GM18867 (cell line): ENCODE data around the gene PIH1D1.
"Not testable (repeated sequence)": the region's sequence is repeated elsewhere in the genome, so short reads cannot be mapped to it uniquely, and the experiment has no call there.

Experiments used
- ATAC-seq: cut with Tn5 transposase; IDR thresholded peaks from one replicate; pipeline ENCODE4 v1.9.1; 2021; ENCODE audit warnings: mild to moderate bottlenecking, moderate library complexity; ENCODE audit not compliant: unreplicated experiment

PIH1D1 gene

DNA sequence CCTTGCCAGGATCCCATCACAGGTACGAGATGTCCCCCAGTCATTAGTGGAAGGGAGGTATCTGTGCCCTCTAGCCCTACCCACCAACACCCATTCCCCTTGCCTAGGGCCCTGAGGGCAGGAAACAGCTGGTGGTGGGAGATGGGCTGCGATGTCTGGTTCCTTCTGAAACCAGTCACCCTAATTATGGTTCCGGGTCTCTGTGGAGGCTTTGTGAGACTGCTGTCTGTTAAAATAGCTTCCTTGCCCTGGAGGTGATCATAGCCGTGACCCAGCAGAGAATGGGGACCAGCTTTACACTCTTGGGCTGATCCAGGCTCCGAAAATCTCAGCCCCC is 6.9 kb upstream of the PIH1D1 start:
- ATAC-seq = no peak

DNA sequence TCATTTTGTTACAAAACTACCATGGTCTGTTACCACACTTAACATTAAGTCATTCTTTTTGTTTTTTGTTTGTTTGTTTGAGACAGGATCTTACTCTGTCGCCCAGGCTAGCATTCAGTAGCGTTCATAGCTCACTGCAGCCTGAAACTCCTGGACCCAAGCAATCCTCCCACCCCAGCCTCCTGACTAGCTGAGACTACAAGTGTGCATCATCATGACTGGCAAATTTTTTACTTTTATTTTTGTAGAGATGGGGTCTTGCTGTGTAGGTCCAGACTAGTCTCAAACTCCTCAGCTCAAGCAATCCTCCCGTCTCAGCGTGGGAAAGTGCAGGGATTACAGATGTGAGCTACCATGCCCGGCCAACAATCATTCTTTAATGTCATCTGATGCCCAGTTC is 4.7 kb upstream of the PIH1D1 start:
- ATAC-seq = no peak

DNA sequence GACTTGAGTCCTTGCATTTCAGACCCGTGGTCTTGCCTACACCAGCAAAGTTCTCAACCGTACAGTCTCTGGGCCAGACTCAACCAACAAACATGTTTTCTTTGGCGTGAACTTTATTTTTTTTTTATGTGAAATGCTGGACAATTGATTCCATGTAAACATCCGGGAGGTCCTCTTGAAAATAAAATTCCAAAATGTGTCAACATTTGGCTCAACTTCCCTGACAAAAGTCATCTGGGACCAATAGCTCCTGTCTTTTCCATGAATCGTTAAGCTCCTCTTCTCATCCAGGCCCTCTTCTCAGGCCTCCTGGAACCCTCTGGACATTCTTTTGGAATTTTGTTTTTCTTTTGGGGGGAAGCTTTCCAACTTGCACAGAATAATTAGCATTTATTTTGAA is 4.2 kb upstream of the PIH1D1 start:
- ATAC-seq = no peak

DNA sequence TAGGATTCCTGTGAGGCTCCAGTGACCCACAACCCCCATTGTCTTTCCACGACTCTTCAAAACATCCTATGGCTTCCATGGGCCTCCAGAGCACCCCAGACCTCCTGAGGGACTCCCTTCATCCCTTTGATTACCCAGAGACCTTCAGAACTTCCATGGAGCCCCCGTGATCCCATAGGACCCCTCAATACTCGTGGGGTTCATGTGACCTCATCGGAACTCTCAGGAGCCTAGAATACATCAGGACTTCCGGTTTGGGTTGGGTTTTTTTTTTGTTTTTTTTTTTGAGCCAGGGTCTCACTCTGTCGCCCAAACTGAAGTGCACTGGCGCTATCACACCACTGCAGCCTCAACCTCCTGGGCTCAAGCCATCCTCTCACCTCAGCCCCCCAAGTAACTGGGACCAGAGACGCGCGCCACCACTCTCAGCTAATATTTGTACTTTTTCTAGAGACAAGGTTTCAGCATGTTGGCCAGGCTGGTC is 2.2 kb upstream of the PIH1D1 start:
- no peak for ATAC-seq

DNA sequence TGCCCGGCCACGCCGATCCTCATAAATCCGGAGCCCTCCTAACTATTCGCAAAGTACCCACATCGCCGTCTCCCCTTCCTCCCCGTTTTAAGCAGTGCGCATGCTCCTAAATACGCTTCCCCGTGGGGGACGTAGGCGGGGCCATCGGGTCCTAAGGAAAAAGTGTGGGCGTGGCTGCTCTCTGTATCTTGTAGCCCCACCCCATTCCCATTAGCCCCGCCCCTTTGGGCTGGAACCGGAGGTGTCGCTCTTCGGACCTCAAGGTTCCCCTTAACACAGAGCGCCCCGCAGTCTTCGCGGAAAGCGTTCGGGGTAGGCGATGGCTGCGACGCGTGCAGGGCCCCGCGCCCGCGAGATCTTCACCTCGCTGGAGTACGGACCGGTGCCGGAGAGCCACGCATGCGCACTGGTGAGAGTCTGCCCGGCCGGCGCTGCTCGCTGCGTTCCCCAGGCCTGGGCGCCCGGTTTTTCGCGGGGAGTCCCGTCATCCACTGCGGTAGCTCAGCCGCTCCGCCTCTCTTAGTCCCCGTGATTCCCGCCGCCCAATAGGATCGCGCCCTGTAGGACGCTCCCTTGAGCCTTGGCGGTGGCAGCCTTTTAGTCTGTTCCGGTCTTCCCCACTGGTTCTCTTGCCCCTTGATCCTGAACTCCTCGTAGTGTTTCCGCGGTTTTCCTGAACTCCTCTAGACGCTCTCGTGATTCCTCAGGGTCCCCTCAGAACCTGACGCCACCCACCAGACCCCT is 1.6 kb upstream of the PIH1D1 start, which contains the start of gene ALDH16A1:
Gene ALDH16A1, plus strand, starts transcription at position 213 of the 744 bp plus-strand sequence. Its CDS starts 107 bp downstream, at position 320.
- peak; percentile 78 for ATAC-seq

DNA sequence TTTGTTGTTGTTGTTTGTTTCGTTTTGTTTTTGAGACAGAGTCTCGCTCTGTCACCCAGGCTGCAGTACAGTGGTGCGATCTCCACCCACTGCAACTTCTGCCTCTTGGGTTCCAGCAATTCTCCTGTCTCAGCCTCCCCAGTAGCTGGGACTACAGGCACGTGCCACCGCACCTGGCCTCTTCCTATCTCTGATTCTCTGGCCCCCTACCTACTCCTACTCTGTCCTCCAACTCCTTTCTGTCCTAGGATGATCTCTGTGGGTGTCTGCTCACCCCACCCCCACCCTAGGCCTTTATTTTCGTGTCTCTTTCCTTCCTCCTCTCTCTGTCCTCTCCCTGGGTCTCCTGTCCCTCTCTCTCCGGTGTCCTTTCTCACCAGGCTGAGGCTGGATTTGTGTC is 1.2 kb downstream of the PIH1D1 start:
- no peak for ATAC-seq

DNA sequence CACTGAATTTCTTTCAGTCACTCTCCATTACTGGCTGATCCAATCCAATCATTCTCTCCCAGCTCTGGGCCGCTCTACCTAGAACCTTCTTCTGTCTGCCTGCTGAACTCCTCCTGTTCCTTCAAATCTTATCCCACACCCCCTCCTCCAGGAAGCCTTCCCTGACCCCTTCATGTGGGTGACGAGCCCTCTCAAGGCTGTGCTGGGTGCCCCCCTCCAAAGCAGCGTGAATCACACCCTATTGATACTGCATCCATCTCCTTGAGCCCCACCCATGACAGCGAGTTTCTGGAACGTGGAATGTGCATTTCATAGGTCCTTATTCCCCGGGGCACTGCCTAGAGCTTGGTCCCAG is 3.2 kb downstream of the PIH1D1 start:
- ATAC-seq = no peak

DNA sequence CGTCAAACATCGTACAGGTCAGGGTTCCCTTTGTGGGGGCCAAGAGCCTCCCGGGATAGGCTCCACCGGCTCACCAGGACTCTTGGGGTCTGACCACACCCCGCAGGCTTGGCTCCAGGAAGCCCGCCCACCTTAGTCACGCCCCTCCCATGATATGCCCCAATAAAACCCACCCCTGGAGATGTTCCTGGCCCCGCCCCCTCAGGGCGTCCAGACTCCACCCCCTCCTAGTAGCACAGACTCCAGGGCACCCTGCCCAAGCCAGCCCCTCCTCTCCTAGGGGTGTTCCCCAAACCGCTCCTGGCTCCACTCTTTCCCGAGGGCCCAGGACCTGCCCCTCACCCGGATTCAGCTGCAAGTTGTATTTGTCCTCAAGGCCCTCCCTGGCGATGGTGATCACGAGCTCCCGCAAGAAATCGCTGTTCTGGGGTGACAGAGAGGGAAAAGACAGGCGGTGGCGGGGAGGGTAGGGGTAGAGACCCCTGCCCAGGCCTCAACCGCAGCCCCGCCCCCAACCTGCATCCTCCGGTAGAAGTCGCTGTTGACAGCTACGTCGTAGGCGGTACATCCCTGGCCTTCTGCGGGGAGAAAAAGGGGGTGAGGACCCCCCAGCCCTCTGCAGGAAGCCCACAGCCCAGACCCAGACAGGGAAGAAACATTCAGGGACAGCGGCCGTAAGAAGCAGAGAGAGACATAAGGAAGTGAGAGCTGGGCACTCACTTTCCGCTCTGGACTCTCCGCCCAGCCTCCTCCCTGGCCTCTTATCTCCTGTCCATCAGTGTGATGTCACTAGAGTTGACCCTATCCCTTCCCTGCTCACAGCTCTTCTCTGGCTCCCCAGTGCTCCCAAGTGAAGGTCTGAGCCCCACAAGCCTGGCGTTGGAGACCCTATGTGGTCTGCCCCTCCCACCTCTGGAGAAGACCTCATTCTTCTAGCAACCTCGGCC is 3.9 kb downstream of the PIH1D1 start:
- no peak for ATAC-seq

DNA sequence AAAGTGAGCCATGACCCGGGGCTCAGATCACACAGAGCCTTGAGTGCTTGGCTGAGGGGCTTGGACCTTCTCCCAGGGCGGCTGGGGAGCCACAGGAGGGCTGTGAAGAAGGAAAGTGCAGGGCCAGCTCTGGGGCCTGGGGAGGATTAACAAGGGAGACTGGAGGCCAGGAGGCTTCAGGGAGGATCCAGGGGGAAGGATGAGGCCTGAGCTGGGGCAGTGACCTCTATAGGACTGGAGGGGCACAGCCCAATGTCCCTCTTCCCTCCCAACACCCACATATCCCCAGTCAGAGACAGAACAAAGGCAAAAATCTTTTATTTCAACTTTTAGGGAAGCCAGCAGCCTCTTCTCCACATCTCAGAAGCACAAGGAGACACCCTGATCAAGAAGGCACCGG is 5.6 kb downstream of the PIH1D1 start:
- no peak for ATAC-seq

DNA sequence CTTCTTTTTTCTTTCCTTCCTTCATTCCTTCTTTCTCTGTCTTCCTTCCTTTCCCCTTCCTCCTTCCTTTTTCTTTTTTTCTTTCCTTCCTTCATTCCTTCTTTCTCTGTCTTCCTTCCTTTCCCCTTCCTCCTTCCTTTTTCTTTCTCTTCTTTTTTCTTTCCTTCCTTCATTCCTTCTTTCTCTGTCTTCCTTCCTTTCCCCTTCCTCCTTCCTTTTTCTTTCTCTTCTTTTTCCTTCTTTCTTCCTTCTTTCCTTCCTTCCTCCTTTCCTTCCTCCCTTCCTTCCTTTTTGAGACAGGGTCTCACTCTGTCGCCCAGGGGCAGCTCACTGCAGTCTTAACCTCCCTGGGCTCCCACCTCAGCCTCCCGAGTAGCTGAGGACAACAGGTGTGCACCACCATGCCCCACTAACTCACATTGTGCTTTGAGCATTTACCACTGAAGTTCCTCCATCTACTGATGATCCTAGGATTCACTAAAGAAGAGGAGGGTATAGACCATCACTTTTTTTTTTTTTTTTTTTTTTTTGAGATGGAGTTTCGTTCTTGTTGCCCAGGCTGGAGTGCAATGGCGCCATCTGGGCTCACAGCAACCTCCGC is 7.4 kb downstream of the PIH1D1 start:
- ATAC-seq = not testable (repeated sequence)

DNA sequence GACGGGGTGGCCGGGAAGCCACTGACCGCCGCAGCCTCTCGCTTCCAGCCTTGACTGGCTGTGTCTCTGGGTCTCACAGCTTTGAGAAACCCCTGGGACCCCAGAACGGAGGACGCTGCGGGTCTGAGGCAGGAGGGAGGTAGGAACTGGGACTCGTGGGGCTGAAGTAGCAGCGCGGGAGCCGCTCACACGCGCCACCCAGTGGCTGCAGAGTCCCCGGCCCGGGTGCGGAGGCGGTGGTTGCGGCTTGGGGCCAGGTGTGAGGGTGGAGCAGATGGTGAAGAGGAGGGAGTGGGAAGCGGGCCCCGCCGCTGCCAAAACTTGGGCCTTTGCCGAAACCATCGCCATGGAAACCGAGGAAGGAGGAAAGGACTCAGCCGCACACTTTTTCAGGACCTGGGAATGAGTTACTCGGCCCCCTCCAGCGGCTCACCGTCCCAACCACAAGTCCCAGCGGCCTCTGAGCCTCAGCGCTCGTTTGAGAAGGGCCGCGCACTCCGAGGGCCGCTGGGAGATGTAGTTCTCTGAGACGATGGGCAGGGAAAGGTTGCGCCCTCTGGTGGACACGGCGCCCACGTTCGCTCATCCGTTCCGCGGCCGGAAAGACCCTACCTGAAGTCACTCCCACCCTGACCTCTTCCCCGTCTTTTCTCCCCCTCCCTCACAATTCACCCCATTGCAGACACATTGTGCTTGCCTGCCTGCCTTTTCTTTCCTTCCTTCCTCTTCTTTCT is 8.1 kb downstream of the PIH1D1 start:
- peak; percentile 75 for ATAC-seq

DNA sequence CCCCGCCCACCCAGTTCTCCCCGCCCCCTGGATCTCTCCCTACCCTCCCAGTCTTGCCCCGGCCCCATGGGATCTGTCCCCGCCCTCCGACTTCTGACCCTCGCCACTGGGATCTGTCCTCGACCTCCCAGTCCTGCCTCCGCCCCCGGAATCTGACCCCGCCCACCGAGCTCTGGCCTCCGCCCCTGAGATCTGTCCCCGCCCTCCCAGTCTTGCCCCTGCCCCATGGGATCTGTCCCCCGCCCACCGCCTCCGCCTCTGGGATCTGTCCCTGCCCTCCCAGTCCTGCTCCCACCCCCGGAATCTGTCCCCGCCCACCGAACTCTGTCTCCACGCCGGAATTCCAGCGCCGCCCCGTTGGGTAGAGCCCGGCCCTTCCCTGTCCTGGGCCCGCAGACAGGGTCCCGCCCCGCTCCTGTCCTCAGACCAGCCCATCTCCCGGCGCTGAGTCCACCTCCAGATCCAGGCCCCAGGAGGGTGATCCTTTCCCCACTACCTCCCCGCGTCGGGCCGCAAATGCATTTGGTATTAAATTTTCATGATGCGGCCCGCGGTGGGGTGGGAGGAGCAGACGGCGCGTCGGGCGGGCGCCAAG is 8.7 kb downstream of the PIH1D1 start:
- peak; percentile 20 for ATAC-seq

DNA sequence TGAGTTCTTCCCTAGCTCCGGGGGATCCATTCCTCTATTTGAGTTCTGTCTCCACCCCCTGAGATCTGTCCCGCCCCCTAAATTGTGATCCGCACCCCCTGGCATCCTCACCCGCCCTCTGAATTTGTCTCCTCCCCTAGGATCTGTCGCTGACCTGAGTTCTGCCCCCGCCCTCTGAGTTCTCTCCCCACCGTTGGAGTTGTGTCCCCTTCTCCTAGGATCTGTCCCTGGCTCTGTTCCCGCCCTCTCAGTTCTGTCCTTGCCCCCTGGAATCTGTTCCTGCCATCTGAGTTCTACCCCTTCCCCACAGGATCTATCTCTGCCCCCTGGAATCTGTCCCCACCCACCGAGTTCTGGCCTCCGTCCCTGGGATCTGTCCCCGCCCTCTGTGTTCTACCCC is 9.3 kb downstream of the PIH1D1 start:
- no peak for ATAC-seq

DNA sequence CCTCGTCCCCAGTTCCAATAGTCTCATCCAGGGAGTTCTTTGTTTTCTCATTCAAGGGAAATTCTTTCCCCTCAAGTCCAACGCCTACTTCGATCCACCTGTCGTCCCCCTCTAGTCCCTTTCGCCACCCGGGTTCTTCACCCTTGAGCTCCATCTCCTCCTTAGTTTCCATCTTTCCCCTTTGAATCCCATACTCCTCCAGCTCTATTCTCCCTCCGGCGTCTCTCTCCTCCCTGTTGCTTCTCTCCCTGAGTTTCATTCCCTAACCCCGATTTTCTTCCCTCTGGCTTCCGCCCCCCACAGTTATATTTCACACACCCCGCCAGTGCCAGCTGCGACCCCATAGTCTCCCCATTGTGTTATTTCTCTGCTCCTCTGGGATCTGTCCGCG is 9.7 kb downstream of the PIH1D1 start:
- no peak for ATAC-seq

DNA sequence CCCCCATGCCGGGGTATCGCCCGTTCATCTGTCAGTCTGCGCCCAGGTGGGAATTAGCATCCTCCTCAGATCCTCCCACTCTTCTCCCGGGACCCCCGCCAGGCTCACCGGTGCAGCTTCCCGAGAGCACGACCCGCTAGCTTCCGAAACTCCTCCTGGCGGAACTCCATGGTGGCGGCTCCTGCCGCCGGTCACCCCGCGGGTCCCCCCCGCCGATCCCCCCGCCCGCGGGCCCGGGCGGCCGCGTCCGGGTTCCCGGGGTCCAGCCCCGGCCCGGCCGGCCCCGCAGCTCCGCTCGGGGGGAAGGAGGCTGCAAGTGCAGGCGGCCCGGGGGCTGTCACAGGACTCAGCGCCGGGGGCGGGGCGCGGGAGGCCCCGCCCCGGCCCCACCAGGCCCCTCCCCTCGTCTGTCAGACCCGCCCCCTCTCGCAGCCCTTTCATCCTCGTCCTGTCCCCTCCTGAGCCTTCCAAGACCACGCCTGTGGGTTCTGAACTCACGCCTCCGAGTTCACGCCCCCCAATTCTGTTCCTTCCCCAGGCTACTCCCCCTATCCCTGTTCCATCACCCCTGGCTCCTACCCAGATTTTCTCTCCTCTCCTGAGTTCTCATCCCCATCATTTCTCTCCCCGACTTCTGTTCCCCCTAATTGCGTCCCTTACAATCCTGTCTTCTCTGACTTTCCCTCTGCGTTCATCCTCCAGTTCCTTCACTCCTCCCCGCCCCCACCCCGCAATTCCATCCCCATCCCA is 10.2 kb downstream of the PIH1D1 start, which contains the start of gene SLC17A7:
Gene SLC17A7, minus strand, starts transcription at position 318 of the 750 bp plus-strand sequence. Its CDS starts 148 bp downstream, at position 170.
- ATAC-seq = no peak

DNA sequence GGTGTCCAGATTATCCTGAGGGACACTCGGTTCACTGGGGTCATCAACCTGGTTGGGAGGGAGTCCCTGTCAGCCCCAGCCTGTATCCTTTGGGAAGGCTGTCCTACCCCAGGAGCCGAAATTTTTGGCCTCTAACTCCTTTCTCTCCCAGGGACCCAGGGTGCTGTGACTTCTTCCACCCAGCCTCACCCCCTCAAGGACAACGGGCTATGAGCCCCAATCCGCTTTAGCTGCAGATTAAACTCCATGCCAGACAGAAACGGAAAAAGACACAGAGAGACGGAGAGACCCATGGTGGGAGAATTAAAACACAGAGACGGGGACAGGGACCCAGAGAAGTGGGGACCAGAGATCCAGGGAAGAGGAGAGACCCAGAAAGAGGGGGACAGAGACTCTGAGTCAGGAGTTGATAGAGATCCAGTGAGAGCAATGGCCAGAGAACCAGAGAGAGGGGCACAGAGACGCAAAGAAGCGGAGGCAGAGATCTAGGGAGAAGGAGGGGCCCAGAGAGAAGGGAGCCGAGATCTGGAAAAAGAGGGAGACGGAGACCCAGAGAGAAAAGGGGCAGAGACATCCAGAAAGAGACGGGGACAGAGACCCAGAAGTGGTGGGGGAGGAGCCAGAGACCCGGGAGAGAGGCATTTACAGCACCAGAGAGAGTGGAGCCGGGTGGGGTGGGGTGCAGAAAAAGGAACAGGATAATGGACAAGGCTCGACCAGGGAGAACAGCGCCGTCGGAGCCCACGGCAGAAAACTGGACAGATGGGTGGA is 11.0 kb downstream of the PIH1D1 start:
- no peak for ATAC-seq

DNA sequence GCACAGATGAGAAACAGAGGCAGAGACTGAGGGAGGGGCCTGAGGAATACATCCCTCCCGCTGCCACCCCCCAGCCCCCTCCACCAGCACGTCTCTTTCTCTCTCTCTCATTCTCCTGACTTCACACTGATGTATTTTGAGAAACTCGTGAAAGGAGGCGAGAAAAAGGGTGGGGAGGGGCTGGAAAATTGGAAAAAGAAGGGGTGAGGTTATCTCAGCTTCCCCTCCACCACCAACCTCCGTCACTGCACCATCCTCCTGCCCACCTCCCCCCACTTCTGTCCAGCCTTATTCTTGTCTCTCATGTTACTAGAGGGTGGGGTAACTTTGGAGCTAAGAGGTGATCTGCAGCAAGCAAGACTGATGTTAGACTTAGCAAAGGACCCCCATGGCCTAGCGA is 11.8 kb downstream of the PIH1D1 start:
- no peak for ATAC-seq

DNA sequence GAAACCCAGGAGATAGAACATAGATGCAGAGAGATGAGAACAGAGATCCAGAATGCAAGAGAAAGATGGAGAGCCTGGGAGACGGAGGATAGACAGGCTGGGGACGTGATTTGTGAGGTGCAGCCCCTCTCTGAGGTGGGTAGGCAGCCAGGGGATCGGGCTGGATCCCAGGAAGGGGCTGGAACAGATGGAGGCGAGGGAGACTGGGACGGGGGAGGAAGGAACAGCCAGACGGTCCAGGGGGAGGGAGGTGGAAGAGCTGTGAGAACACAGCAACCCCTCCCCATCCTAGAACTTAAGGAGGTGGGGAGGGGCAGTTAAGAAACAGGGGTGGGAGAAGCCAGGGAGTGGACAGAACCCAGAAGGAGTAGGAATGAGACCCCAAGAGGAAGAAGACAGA is 13.4 kb downstream of the PIH1D1 start:
- no peak for ATAC-seq

DNA sequence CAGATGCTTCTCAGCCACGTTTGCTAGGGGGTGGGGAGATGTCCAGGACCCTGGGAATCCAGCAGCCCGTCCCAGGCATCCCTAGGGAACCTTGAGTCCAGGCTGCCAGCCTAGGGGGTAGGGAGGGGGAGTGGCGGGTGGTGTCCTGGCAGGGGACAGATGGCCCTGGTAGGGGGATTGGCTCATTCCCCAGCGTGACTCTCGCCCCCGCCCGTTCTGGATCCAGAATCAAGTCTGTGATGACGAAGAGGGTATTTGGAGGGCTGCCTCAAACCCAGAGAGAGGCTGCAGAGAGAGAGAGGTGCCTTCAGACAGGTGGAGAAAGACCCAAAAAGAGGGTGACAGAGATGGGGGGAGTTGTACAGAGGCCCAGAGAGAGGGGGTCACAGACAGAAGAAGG is 14.4 kb downstream of the PIH1D1 start:
- ATAC-seq = no peak
